HT-29 (cell line): ENCODE data around the gene LRRC1. TPM values are rescaled to one million over a fixed set of nuclear protein-coding genes. Genes with fewer than 3 reads are reported as not detected.
"Not testable (repeated sequence)": the region's sequence is repeated elsewhere in the genome, so short reads cannot be mapped to it uniquely, and the experiment has no call there.

ENCODE experiments used
- DNase-seq: peaks from one replicate; pipeline ENCODE4 v3.0.0-alpha.2; 2015; ENCODE audit warnings: low spot score
- total RNA-seq: library from RNA; depleted of rRNA; stranded (reverse); fragments of >200 nt; shearing (Covaris generic); gene quantifications from 2 replicates; pipeline ENCODE4 v1.2.3, GENCODE V29; 2014

Gene LRRC1
- total RNA-seq, 1 experiment from 2014 or later = 64.0 TPM

GRCh38 chr6:53792973-53793317 is 1.9 kb upstream of the LRRC1 start:
- no peak for DNase-seq

GRCh38 chr6:53793318-53794136 is 1.3 kb upstream of the LRRC1 start:
- peak; percentile 87 for DNase-seq

- peak; percentile 93 for DNase-seq
These were observed 577 bp upstream of the LRRC1 start for GRCh38 chr6:53794137-53794719.

DNA sequence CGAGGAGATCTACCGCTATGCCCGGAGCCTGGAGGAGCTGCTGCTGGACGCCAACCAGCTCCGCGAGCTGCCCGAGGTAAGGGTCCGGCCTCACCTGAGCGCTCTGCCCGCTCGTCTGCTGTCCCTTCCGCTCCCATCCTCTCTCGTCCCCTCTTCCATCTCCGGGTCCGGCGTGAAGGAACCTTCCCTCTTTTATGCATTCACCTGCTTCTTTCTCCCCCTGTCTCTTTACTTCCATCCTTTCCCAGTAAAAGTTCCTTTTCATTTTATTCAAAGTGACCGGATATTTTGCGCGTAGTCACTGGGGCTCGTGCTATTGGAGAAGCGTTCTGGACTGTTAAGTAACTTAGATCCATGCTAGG is 516 bp downstream of the LRRC1 start:
- DNase-seq = peak; percentile 68

DNA sequence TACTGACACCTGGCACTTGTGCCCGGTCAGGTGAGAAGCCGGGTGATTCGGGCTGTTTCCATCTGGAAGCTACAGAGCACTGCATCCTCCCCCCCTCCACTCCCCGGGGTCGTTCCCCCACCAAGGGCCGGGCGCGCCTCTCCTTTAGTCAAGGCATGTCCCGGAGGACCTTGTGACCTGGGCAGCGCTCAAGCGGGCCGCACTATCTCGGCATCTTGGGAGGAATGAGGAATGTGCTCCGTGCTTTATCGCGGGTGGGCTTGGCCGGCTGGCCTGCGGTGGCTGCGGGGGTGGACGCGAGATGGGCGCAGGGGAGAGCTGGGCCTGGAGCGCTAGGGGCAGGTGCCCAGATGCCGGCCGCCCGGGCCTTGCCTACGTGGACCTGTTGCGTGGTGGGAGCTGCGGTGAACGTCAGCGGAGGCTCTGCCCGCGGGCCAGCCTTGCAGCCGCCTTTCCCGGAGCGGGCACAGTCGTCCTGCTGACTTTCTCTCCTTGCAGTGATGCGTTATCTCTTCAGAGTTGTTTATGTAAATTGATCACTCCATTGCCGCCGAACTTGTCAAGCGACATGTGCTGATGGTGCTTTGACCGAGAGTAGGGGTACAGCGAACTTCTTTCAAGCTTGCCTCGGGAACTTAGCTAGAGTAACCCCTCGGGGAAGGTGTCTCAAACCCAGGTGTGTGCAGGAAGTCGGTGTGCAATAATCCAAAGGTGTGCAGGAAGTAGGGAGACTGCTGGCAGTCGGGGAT is 1.1 kb downstream of the LRRC1 start:
- DNase-seq = peak; percentile 72

- no peak for DNase-seq
These were observed 1.6 kb downstream of the LRRC1 start for GRCh38 chr6:53796451-53796780.

- no peak for DNase-seq
These were observed 2.0 kb downstream of the LRRC1 start for GRCh38 chr6:53796791-53797190.

DNA sequence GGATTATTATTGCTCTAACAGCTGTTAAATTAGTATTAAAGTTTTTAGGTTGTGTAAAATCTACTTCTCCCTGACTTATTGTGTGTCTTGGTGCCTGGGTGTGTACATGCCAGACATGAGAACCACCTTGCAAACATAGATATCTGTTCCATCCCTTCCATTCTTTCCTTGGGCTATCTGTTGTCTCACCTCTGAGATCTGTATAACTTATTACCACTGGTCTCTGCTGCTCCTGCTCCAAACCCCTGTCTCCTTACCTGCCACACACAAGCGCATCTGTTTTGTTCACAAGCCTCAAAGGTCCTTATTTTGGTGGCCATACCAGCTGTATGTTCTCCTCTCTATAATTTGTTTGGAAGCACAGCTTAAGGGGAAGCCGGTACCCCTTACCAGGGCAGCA is 2.5 kb downstream of the LRRC1 start:
- no peak for DNase-seq

- DNase-seq = no peak
These were observed 4.5 kb downstream of the LRRC1 start for GRCh38 chr6:53799340-53799739.

- DNase-seq = no peak
These were observed 6.2 kb downstream of the LRRC1 start for GRCh38 chr6:53801022-53801421.

DNA sequence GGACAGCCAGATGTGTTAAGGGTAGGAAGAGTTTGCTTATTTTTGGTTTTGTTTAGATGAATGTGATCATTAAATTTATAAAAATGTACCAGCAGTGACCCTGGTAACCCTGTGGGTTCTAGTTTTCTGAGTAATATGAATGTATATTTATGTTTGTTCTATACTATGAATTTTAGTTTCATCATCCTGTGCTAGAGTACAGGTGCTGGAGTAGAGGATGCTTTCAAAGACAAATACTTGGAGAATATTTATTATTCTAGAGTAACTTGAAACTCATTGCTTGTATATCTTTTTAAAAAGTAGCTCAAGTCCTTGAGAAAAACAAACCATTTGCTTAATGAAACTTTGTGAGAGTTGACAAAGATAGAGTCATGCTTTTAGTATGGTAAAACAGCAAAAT is 7.8 kb downstream of the LRRC1 start:
- no peak for DNase-seq

- DNase-seq = no peak
These were observed 8.5 kb downstream of the LRRC1 start for GRCh38 chr6:53803081-53803860.

DNA sequence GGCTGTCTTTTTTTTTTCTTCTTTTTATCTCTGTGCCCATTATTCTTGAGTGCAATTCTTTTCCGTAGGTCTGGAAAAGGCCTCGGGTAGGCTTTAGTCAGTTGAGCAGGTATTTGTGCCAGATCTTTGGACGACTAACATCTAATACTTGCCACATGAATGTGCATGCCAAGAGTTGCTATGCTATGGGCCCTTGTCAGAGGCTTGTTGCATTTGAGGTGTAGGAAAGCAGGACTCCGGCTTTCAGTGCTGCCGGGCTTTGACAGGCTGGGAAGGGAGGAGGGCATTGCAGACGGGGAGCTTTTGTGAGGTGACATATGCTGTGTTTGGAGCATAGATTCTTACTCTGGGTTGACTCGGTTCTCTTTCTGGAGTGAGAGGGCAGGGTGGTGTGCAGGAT is 10.2 kb downstream of the LRRC1 start:
- no peak for DNase-seq

GRCh38 chr6:53805725-53806124 is 10.9 kb downstream of the LRRC1 start:
- no peak for DNase-seq

- not testable (repeated sequence) for DNase-seq
These were observed 12.8 kb downstream of the LRRC1 start for GRCh38 chr6:53807606-53808005.

DNA sequence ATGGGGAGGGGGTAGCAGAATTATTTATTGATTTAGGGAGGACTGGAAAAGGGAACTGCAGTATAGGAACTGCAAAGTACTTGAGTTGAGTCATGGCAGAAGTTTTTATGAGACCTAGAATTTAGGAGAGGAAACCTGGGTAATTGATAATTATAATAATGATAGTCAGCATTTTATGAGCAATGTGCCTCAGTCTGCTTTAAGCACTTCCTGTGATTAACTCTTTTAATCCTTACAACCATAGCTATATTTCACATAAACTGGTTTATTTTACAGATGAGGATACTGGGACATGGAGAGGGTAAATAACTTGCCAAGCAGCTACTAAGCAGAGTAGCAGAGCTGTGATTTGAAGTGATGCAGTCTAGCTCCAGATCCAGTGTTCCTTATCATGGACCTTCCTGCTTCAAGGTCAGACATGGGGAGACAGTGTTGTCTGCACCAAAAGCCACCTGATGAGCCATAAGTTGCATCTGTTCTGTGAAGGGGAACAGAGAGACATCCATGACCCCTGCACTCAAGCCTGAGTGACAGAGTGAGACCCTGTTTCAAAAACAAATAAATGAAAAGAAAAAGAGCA is 13.6 kb downstream of the LRRC1 start:
- DNase-seq = no peak

- DNase-seq = no peak
These were observed 14.9 kb downstream of the LRRC1 start for GRCh38 chr6:53809691-53810090.

DNA sequence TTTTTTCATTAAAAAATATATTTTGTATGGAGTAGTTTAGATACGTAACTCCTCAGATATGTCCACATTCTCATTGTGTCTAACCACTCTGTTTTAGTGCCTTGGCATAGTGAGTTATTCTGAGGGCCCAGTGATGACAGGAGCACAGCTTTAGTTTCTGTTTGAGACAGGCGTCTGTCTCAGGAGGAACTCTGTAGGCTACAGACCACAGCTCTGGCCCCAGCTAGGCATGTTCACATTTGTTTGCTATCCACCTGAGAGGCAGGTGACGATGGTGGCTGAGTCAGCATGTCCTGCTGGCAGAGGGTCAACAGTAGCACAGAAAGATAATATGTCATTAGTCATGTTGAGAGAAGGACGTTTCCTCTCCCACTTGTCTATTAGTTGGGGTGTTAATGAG is 16.3 kb downstream of the LRRC1 start:
- peak; percentile 79 for DNase-seq

DNA sequence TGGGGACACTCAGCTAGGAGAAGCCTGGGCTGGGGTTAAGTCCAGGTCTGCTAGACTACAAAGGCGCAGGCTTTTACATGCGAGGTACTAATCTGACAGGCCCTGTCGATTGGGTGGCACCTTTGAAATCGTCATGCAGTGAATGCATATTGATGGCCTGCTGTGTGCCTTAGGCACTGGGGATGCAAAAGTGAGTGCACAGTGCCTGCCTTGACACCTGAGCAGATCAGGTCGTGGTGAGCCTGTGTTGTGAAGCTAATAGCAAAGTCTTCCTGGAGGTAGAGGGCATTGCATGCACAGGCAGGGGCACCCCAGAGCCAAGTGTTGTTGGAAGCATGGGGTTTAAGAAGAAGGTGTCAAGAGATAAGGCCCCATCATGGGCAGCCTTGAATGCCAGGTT is 16.9 kb downstream of the LRRC1 start:
- DNase-seq = no peak

DNA sequence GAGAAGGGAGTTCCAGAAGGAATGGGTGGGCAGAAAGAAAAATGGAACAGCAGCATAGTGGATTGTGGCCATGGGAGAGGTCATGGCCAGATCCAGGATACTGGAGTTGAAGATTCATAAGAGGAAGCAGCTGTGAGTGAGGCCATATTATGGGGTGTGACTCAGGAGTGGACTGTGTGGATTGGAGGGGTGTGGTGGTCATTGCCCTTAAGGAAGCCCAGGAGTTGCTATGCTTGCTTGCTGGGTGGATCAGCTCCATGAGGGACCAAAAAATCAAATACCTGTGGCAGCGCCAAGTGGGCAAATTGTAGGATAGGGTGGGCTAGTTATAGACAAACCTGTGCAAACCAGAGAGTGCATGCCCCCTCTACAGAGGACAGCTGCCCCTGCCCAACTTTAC is 18.3 kb downstream of the LRRC1 start:
- DNase-seq = no peak

DNA sequence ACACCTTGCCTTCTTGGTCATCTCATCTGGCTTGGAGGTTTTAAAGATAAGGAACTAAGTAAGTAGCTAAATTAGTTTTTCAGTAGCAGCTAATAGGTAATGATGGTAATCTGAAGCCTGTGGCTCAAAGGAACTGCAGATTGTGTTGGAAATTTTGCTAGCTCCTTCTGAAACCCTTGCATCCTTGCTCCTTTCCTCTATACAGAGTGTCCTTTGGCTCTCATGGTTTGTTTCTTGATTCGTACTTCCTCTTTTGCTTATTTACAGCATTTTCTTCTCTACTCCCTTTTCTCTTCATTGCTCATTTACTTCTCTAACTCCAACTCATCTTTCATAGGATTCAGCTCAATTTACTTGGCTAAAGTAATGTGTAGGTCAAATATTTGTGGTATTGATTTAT is 19.0 kb downstream of the LRRC1 start:
- no peak for DNase-seq

- DNase-seq = no peak
These were observed 19.5 kb downstream of the LRRC1 start for GRCh38 chr6:53814353-53814752.
